ENCODE measurements around the gene TMEM250.

TMEM250 gene

DNA sequence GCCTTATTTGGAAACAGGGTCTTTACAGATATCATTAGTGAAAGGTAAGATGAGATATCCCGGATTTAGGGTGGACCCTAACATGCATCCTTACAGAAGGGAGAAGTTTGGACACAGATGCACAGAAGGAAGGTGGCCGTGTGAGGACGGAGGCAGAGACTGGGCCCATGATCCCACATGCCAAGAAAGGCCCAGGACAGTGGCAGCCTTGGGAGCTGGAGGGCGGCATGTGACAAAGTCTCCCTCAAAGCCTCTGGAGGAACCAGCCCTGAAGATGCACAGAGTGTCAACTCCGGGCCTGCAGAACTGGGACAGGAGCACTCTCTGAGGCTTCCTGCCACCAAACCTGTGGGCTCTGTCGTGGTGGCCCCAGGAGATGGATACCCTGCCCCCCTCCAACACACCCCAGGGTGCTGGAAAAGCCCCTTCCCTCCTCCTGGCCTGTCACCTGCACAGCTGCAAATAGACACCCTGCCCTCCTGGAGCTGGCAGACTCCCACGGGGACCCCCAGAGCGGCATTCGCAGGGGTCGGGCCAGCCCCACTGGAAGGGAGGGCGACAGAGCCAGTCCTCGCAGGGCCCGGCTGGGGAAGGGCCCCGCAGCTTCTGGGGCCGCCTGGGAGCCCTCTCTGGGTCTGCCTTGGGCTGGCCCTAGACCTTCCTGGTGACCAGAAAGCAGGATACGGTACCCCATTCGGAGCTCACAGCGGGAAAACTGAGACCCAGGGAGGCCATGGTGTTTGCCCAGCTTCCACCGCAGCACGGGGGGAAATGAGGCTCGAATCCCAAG, 31.5 kb downstream of the TMEM250 start:
- no peak overlapping the region for H3K4me3 ChIP-seq (ENCODE audit: low read depth, low read length)
- no peak for DNase-seq (ENCODE audit: low read depth)
- in situ Hi-C loops (cut with HindIII; ENCODE audit: low sequenced_read_pairs): no loop called here
- TF ChIP-seq CTCF (IDR thresholded peaks at IDR 0.05; ENCODE audit: low read depth, low read length, missing control alignments): no peak

- no peak for DNase-seq (ENCODE audit: low read depth)
- no peak overlapping the region for H3K4me3 ChIP-seq (ENCODE audit: low read depth, low read length)
- in situ Hi-C loops (cut with HindIII; ENCODE audit: low sequenced_read_pairs): no loop called here
- TF ChIP-seq CTCF (IDR thresholded peaks at IDR 0.05; ENCODE audit: low read depth, low read length, missing control alignments): no peak
Observed at GRCh38 chr9:136086213-136086881, 32.3 kb downstream of the TMEM250 start.

- in situ Hi-C loops (cut with HindIII; ENCODE audit: low sequenced_read_pairs): no loop called here
- no peak overlapping the region for H3K4me3 ChIP-seq (ENCODE audit: low read depth, low read length)
- TF ChIP-seq CTCF (IDR thresholded peaks at IDR 0.05; ENCODE audit: low read depth, low read length, missing control alignments): no peak
- DNase-seq (ENCODE audit: low read depth): no peak
Observed at GRCh38 chr9:136085815-136086212, 32.9 kb downstream of the TMEM250 start.

DNA sequence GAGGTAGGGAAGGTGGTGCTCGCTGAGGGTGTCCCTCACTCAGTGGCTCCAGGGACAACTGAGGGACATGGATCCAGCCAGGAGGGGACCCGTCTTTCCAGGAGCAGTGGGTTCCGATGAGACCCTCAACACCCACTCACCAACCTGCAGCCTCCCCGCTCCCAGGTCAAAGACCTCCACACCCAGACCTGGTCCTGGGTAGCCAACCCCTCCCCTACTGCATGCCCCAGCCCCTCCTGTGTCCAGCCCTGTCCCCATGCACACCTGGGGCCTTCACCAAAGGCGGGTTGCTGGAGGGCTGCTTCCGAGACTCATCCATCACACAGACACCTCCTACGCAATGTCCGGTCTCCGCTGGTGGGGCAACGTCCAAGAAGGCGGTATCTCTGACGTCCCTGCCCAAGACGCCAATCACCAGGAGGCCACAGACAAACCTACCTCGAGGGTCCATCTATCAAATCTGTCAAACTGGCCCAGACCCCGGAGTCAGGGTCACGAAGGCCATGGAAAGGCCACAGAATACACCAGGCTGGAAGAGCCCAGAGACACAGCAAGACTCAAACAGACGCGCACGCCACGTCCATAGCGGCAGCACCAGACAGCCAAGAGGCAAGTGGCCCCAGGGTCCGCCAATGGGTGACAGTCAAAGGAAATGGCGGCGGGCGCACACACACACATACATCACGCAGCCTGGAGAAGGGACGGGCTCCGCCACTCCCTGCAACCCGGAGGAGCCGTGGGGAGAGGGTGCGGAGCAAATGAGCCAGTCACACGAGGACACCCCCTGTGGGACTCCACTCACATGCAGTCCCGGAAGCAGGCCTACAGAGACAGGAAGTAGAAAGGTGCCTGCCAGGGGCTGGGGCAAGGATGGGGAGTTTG, 34.4 kb downstream of the TMEM250 start:
- TF ChIP-seq CTCF (IDR thresholded peaks at IDR 0.05; ENCODE audit: low read depth, low read length, missing control alignments): no peak
- DNase-seq (ENCODE audit: low read depth): no peak
- H3K4me3 ChIP-seq (ENCODE audit: low read depth, low read length): no peak overlapping the region
- in situ Hi-C loops (cut with HindIII; ENCODE audit: low sequenced_read_pairs): no loop called here

GRCh38 chr9:136083558-136084062, 35.1 kb downstream of the TMEM250 start:
- no peak for TF ChIP-seq CTCF (IDR thresholded peaks at IDR 0.05; ENCODE audit: low read depth, low read length, missing control alignments)
- no peak overlapping the region for H3K4me3 ChIP-seq (ENCODE audit: low read depth, low read length)
- DNase-seq (ENCODE audit: low read depth): no peak
- in situ Hi-C loops (cut with HindIII; ENCODE audit: low sequenced_read_pairs): no loop called here
